Endometrial microvascular endothelial cells (primary cell): Measurements from ENCODE around the gene ACAT1. TPM values are rescaled to one million over a fixed set of nuclear protein-coding genes. Genes with fewer than 3 reads are reported as not detected.
"Not testable (repeated sequence)": the region's sequence is repeated elsewhere in the genome, so short reads cannot be mapped to it uniquely, and the experiment has no call there.

Source experiments
- in situ Hi-C: cut with HindIII; loops from 2 replicates; pipeline ENCODE4 v1.10.0; 2017; ENCODE audit warnings: low sequenced_read_pairs, low pct_unique_long_range_greater_than_20kb; ENCODE audit errors: inconsistent ontology term
- total RNA-seq: library from RNA; depleted of rRNA; stranded (reverse); fragments of >200 nt; gene quantifications from one replicate; pipeline ENCODE4 v1.2.3, GENCODE V29; 2015; ENCODE audit errors: inconsistent ontology term

ACAT1 gene
- total RNA-seq, 1 donor from 2014 or later, result 225 TPM

- in situ Hi-C loops, result no loop called here
Observed at GRCh38 chr11:108137212-108137611, 15.8 kb downstream of the ACAT1 start.

- in situ Hi-C loops, result no loop called here
Observed at GRCh38 chr11:108142304-108142703, 20.9 kb downstream of the ACAT1 start.

GRCh38 chr11:108144615-108145014 is 23.2 kb downstream of the ACAT1 start:
- in situ Hi-C loops, result no loop called here

- in situ Hi-C loops, result no loop called here
Observed at GRCh38 chr11:108147150-108147549, 25.8 kb downstream of the ACAT1 start.

GRCh38 chr11:108148556-108148955 is 27.2 kb downstream of the ACAT1 start:
- in situ Hi-C loops, result no loop called here

GRCh38 chr11:108154591-108154990 is 33.2 kb downstream of the ACAT1 start:
- in situ Hi-C loops, result no loop called here

GRCh38 chr11:108160970-108161566 is 39.7 kb downstream of the ACAT1 start:
- in situ Hi-C loops, result no loop called here

GRCh38 chr11:108162878-108163277 is 41.5 kb downstream of the ACAT1 start:
- in situ Hi-C loops, result not testable (repeated sequence)

- in situ Hi-C loops, result no loop called here
Observed at GRCh38 chr11:108167624-108168023, 46.3 kb downstream of the ACAT1 start.

GRCh38 chr11:108170184-108170583 is 48.8 kb downstream of the ACAT1 start:
- in situ Hi-C loops, result no loop called here

- in situ Hi-C loops, result no loop called here
Observed at GRCh38 chr11:108177570-108177969, 56.2 kb downstream of the ACAT1 start.

GRCh38 chr11:108193725-108194124 is 72.4 kb downstream of the ACAT1 start:
- in situ Hi-C loops, result no loop called here

GRCh38 chr11:108196901-108197300 is 75.5 kb downstream of the ACAT1 start:
- in situ Hi-C loops, result no loop called here

Other genes starting within 250 kb of the ACAT1 start
- gene RAB39A, start 193.1 kb upstream of the ACAT1 start, total RNA-seq, result not detected
- 23.5 TPM for gene CUL5, start 112.7 kb upstream of the ACAT1 start, total RNA-seq
- gene NPAT, start 101.1 kb downstream of the ACAT1 start, total RNA-seq, result 13.4 TPM
- 33.4 TPM for gene ATM, start 101.5 kb downstream of the ACAT1 start, total RNA-seq